HUES64 (cell line): ENCODE data around the gene STH.

Experiments
- H3K27ac ChIP-seq: 2 replicates; pipeline ENCODE4 v1.7.0; 2013; ENCODE audit warnings: low read depth, low read length, inconsistent platforms
- H3K27me3 ChIP-seq: 2 replicates; pipeline ENCODE4 v1.6.1; 2013; ENCODE audit warnings: mild to moderate bottlenecking, low read length; ENCODE audit not compliant: insufficient read depth
- H3K36me3 ChIP-seq: 2 replicates; pipeline ENCODE4 v1.6.1; 2013; ENCODE audit warnings: mild to moderate bottlenecking, low read length; ENCODE audit not compliant: insufficient read depth
- H3K4me1 ChIP-seq: 2 replicates; pipeline ENCODE4 v1.6.1; 2013; ENCODE audit warnings: mild to moderate bottlenecking, low read length, moderate library complexity; ENCODE audit not compliant: insufficient read depth
- H3K4me3 ChIP-seq: 2 replicates; pipeline ENCODE4 v1.5.1; 2013; ENCODE audit warnings: mild to moderate bottlenecking, low read length, moderate library complexity
- H3K9ac ChIP-seq: 2 replicates; pipeline ENCODE4 v1.6.1; 2013; ENCODE audit warnings: mild to moderate bottlenecking, low read depth, low read length
- H3K9me3 ChIP-seq: 2 replicates; pipeline ENCODE4 v1.6.1; 2013; ENCODE audit warnings: low read depth, low read length; ENCODE audit not compliant: insufficient read depth
- WGBS: fragments of 150-250, 120-280 bp; methylation state at CpG from one replicate; pipeline ENCODE4 v1.1.7; 2013; ENCODE audit warnings: missing lambda C conversion rate; 5-methylcytosine and 5-hydroxymethylcytosine counted together

The STH gene

GRCh38 chr17:46042246-46042645, 43.2 kb downstream of the STH start:
- Histone ChIP-seq H3K4me3 (no peak overlapping the region), H3K4me1 (peaks cover 9% of the 10 kb centered on the region; the same call in 1 of the 2 replicates), H3K9ac (no peak overlapping the region), H3K36me3 (peaks cover 90% of the 10 kb centered on the region), H3K9me3 (no peaks in the 10 kb centered on the region), H3K27me3 (no peaks in the 10 kb centered on the region), H3K27ac (no peak overlapping the region)
- WGBS: 96% methylated on average over 2 of the region's 2 CpGs

GRCh38 chr17:46042925-46043324, 43.9 kb downstream of the STH start:
- 100% methylated on average over 2 of the region's 3 CpGs for WGBS
- Histone ChIP-seq H3K9me3 (no peaks in the 10 kb centered on the region), H3K9ac (no peak overlapping the region), H3K27ac (no peak overlapping the region), H3K36me3 (peaks cover 90% of the 10 kb centered on the region), H3K27me3 (no peaks in the 10 kb centered on the region), H3K4me1 (peaks cover 9% of the 10 kb centered on the region; the same call in 1 of the 2 replicates), H3K4me3 (no peak overlapping the region)

- no peaks in the 10 kb centered on the region for H3K27me3 ChIP-seq
- no peaks in the 10 kb centered on the region for H3K9me3 ChIP-seq
- H3K4me1 ChIP-seq: peaks cover 9% of the 10 kb centered on the region; the same call in 1 of the 2 replicates
- H3K4me3 ChIP-seq: no peak overlapping the region
- H3K27ac ChIP-seq: no peak overlapping the region
- H3K36me3 ChIP-seq: peaks cover 90% of the 10 kb centered on the region
- H3K9ac ChIP-seq: no peak overlapping the region
- WGBS: 97% methylated on average over 3 of the region's 3 CpGs
Observed at GRCh38 chr17:46043606-46044005, 44.6 kb downstream of the STH start.

- no peaks in the 10 kb centered on the region for H3K9me3 ChIP-seq
- peaks cover 9% of the 10 kb centered on the region; the same call in 1 of the 2 replicates for H3K4me1 ChIP-seq
- no peak overlapping the region for H3K27ac ChIP-seq
- 80% methylated on average over 5 of the region's 5 CpGs for WGBS
- H3K36me3 ChIP-seq: peaks cover 90% of the 10 kb centered on the region
- no peak overlapping the region for H3K9ac ChIP-seq
- H3K27me3 ChIP-seq: no peaks in the 10 kb centered on the region
- H3K4me3 ChIP-seq: no peak overlapping the region
Observed at GRCh38 chr17:46044286-46044928, 45.4 kb downstream of the STH start.

- Histone ChIP-seq H3K9ac (no peak overlapping the region), H3K9me3 (no peaks in the 10 kb centered on the region), H3K27me3 (no peaks in the 10 kb centered on the region), H3K36me3 (peaks cover 90% of the 10 kb centered on the region), H3K4me1 (peaks cover 9% of the 10 kb centered on the region; the same call in 1 of the 2 replicates), H3K4me3 (no peak overlapping the region), H3K27ac (no peak overlapping the region)
- WGBS: 97% methylated on average over 2 of the region's 2 CpGs
Observed at GRCh38 chr17:46044989-46045388, 45.9 kb downstream of the STH start.

- 98% methylated on average over 3 of the region's 3 CpGs for WGBS
- Histone ChIP-seq H3K9ac (no peak overlapping the region), H3K4me1 (peaks cover 9% of the 10 kb centered on the region; the same call in 1 of the 2 replicates), H3K27ac (no peak overlapping the region), H3K36me3 (peaks cover 90% of the 10 kb centered on the region), H3K9me3 (no peaks in the 10 kb centered on the region), H3K4me3 (no peak overlapping the region), H3K27me3 (no peaks in the 10 kb centered on the region)
Observed at GRCh38 chr17:46045639-46046038, 46.6 kb downstream of the STH start.

- 93% methylated on average over 1 of the region's 1 CpG for WGBS
- H3K4me1 ChIP-seq: peaks cover 9% of the 10 kb centered on the region; the same call in 1 of the 2 replicates
- H3K27me3 ChIP-seq: no peaks in the 10 kb centered on the region
- H3K9me3 ChIP-seq: no peaks in the 10 kb centered on the region
- no peak overlapping the region for H3K27ac ChIP-seq
- H3K36me3 ChIP-seq: peaks cover 90% of the 10 kb centered on the region
- no peak overlapping the region for H3K4me3 ChIP-seq
- no peak overlapping the region for H3K9ac ChIP-seq
Observed at GRCh38 chr17:46046957-46047356, 47.9 kb downstream of the STH start.

GRCh38 chr17:46047398-46047797, 48.3 kb downstream of the STH start:
- Histone ChIP-seq H3K4me1 (peaks cover 9% of the 10 kb centered on the region; the same call in 1 of the 2 replicates), H3K9ac (no peak overlapping the region), H3K9me3 (no peaks in the 10 kb centered on the region), H3K27me3 (no peaks in the 10 kb centered on the region), H3K36me3 (peaks cover 89% of the 10 kb centered on the region), H3K4me3 (no peak overlapping the region), H3K27ac (no peak overlapping the region)
- 94% methylated on average over 4 of the region's 5 CpGs for WGBS

GRCh38 chr17:46047856-46048255, 48.8 kb downstream of the STH start:
- H3K4me1 ChIP-seq: peaks cover 9% of the 10 kb centered on the region; the same call in 1 of the 2 replicates
- no peak overlapping the region for H3K4me3 ChIP-seq
- no peak overlapping the region for H3K27ac ChIP-seq
- peaks cover 86% of the 10 kb centered on the region for H3K36me3 ChIP-seq
- no peaks in the 10 kb centered on the region for H3K27me3 ChIP-seq
- 96% methylated on average over 8 of the region's 8 CpGs for WGBS
- H3K9ac ChIP-seq: no peak overlapping the region
- H3K9me3 ChIP-seq: no peaks in the 10 kb centered on the region
